Hematopoietic multipotent progenitor cell treated with erythropoietin and hydrocortisone succinate and interleukin-3 and kit ligand, for 15 days (in vitro differentiated cells): Measurements from ENCODE around the gene KLRC4.
"Not testable (repeated sequence)": the region's sequence is repeated elsewhere in the genome, so short reads cannot be mapped to it uniquely, and the experiment has no call there.

ENCODE experiments used
- DNase-seq: peaks from one replicate; pipeline ENCODE4 v3.0.0-alpha.2; 2015; ENCODE audit warnings: low spot score

The KLRC4 gene

DNA sequence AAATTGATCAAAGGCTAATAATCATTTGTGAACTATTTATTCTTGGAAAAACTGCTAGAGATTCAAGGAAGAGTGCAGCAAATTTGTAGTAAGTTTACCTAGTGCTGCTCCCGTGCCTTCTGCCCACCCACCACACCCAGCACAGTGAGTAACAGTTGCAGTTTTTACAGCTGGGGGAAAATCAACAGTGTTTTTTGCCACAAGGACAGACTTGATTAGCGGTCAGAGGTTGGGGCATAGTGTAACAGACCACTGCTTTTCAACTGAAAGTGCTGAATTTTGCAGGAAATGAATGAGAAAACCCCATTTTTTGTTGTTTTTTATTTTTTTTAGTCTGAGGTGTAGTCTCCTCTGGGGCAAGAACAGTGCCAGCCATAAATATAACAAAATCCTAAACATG lies 12.3 kb downstream of the KLRC4 start:
- no peak for DNase-seq

DNA sequence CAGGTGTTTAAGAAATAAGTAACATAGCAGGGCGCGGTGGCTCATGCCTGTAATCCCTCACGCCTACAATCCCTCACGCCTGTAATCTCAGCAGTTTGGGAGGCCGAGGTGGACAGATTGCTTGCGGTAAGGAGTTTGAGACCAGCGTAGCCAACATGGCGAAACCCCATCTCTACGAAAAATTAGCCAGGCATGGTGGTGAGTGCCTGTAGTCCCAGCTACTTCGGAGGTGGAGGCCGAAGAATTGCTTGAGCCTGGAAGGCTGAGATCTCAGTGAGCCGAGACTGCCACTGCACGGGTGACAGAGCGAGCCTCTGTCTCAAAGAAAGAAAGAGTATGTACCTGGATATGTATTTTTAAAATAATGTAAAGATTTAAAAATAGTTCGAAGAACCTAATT lies 13.4 kb downstream of the KLRC4 start:
- DNase-seq: not testable (repeated sequence)

DNA sequence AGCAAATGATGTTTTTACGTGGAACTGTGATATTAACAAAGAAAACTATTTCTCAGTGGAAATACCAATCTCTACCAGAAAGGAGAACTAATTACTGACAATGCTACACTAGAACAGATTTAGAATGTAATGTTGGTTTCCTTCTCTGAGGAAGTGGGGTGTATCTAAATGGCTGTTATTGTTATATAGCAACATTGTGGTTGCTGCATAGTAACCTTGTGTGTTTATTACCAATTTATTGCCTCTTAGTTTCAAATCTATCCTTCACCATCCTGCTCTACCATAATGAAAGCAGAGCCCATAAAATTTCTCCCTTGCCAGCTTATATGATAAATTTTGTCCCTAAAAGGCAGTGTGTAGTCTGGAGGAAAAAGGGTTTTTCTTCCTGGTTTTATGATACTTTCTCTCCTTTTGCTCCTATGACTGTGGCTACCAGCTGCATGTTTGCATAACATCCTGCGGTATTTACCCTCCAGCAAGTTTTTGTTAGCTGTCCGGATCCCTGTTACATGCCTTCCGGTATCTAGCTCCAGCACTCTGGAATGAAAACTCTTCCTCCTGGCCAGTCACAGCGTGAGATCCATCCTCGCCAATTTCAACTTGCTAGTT lies 14.1 kb downstream of the KLRC4 start:
- no peak for DNase-seq

DNA sequence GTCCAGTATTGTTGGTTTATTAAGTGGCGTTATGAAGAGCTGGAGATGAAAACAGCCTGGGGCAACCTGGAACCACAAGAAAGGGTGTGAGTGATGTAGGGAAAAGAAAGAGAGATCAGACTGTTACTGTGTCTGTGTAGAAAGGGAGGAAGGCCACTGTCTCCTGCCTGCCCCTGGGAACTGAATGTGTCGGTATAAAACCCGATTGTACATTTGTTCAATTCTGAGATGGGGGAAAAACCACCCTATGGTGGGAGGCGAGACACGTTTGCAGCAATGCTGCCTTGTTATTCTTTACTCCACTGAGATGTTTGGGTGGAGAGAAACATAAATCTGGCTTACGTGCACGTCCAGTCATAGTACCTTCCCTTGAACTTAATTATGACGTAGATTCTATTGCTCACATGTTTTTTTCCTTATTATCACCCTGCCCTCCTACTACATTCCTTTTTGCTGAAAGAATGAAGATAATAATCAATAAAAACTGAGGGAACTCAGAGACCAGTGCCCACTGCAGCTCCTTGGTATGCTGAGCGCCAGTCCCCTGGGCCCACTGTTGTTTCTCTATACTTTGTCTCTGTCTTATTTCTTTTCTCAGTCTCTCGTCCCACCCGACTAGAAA lies 14.9 kb downstream of the KLRC4 start:
- not testable (repeated sequence) for DNase-seq

DNA sequence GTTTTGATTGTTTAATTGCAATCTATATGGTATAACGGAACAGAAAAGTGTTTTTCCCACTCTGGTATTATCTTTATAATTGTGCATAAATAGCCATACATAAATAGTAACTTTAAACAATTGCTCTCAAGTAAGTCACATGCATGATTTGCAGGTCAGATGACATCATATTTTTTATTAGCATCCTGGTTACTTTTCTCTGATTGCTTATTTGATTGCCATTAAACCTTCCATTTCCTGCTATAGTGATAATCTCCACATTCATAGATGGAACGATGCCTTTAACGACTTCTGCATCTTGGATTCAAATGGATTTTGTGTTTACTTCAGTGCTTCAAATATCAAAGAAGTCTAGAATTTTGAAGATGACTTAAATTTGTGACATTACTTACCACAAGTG lies 16.3 kb downstream of the KLRC4 start:
- DNase-seq: no peak

DNA sequence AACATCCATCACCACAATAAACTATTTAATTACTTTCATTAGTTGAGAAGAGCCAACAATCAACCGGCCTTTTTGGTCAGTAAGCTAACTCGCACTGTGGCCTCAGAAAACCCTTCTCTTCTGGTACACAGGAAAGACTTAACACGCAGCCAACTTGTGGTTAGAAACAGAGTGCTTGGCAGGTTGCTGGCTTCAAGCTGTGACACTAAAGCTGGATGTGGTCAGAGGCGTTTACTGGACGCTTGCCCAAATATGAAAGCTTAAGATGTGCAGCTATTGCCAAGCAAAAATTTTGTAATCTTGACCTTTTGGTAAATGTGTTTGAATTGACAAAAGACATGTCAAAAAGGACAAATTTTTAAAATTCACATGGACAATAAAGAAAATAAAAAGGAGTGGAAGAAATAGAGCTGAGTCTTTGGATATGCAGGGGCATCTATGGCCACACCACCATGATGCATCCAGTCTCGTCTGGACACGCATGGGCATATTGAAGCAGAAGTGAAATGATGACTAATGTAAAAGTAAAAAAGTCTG lies 17.1 kb downstream of the KLRC4 start:
- no peak for DNase-seq

DNA sequence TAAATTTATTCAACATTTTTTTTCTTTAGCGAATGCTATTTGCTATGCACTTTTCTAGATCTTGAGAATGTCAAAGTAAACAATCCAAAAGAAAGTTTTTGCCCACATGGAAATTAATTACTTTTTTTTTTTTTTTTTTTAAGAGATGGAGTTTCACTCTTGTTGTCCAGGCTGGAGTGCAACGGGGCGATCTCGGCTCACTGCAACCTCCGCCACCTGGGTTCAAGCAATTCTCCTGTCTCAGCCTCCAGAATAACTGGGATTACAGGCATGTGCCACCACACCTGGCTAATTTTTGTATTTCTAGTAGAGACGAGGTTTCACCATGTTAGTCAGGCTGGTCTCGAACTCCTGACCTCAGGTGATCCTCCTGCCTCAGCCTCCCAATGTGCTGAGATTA lies 18.6 kb downstream of the KLRC4 start:
- not testable (repeated sequence) for DNase-seq

DNA sequence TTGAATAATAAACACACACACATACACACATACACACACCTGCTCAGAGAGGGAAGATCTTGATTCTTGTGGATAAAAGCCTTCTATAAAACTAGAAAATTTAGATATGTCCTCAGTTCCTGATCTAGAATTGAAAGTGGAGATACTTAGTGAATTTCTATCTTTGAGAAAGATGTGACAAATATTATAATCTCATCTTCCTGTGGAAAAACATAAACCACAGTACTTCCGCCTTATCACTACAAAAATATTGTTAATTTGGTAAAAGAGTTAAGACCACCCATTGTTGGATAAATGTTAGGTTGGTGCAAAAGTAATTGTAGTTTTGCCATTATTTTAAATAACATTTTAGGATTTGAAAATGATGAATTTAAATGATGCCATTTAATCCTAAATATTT lies 19.7 kb downstream of the KLRC4 start, which contains the start of gene KLRK1:
KLRK1 (minus strand) TSS at position 138 of the 400 bp plus-strand sequence. CDS start 1,231 bp downstream, outside the sequence.
- DNase-seq: no peak

DNA sequence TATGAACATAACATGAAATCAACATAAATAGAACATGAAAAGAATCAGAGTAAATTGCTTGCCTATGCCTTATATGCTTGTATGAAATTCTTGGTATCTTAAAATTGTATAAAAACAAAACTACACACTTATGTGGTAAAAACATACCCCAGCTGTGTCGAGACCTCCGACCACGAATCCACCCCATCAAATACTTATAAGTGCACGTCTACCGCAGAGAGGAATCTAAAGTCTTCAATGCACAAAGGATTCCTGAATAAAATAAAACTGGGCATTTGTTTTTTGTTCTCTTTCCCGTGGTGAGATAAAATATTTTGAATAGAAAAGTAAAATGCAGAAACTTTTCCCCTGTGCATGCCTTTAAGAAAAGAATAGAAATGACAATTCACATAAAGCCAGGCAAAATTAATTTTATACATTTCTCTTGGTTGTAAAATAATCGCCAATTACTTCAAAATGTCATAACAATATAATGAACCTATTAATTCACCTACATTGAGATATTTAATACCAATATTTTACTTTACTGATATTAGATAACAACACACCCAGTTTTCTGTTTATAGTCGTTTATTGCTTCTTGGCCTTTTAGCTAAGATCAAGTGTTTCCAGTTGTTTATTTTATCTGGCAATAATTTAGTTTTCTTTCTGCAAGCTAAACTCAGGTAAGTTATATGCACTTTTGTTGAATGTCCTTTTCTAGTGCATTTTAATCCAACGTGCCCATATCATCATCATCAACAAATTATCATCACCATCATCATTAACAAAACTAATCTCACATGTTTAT lies 20.7 kb downstream of the KLRC4 start:
- no peak for DNase-seq

DNA sequence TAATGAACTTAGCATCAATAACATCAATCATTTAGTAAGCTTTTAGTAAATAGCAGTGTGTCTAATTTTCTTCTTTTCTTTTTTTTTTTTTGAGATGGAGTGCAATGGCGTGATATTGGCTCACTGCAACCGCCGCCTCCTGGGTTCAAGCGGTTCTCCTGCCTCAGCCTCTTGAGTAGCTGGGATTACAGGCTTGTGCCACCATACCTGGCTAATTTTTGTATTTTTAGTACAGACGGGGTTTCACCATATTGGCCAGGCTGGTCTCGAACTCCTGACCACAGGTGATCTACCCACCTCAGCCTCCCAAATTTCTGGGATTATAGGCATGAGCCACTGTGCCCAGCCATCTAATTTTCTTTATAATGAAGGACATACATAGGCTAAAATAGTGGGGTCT lies 22.1 kb downstream of the KLRC4 start:
- DNase-seq: not testable (repeated sequence)

DNA sequence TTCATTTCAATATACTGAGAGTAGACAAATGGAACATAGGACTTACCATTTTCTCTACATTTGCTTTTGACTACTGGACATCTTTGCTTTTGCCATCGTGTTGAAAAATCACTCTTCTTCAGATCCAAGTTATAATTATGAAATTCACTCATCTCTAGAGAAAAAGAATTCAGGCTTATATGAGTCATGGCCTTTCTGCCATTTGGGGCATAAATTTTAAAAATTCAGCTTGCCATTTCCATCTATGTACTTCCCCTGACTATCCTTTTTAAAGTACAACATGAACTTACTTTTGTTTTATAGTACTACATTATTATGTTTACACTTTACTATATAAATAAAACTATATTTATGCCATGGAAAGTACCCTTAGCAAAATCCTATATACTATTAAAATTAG lies 22.7 kb downstream of the KLRC4 start:
- DNase-seq: no peak

DNA sequence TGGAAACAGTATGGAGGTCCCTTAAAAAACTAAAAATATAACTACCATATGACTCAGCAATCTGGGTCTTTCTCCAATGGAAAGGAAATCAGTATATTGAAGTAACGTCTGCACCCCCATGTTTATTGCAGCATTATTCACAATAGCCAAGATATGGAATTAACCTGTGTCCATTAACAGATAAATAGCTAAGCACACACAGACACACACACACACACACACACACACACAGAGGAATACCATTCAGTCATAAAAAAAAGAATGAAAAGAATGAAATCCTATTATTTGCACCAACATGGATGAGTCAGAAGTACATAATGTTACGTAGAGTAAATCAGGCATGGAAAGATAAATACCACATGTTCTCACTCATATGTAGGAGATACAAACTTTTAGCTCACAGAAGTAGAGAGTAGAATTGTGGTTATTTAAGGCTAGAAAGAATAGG lies 24.4 kb downstream of the KLRC4 start:
- DNase-seq: no peak

DNA sequence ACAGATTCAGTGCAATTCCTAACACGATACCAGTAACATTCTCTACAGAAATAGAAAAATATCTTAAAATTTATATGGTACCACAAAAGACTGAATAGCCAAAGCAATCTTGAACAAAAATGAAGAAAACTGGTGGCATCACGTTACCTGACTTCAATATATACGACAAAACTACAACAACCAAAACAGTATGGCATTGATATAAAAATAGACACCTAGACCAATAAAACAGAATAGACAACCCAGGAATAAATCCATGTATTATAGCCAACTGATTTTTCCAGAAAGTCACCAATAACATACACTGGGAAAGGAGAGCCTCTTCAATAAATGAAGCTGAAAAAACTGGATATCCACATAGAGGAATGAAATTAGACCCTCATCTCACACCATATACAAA lies 25.4 kb downstream of the KLRC4 start:
- no peak for DNase-seq

DNA sequence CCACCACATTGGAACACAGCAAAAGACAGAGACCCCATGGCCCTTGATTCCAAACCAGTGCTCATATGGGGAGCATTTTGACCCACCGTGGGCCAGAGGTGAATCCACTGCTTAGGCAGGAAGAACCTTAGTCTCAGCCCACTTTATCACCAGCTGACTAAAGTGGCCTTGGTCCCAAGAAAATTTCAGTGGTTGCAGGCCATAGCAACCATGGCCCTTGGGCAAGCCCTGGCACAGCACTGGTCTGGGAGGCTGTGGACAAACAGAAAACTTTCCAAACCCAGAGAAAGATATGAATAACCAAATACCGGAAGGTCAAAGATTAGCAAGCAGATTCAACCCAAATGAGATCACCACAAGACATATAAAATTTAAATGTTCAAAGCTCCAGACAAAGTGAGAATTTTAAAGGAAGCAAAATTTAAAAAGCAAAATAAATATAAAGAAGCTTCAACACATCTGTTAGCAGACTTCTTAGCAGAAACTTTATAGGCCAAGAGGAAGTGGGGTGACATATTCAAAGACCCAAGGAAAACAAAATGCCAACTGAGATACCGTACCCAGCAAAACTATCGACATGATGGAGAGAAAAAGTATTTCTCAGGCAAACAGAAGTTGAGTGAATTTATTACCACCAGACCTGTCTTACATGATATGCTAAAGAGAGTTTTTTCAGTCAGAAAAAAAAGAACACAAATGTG lies 27.5 kb downstream of the KLRC4 start:
- no peak for DNase-seq

DNA sequence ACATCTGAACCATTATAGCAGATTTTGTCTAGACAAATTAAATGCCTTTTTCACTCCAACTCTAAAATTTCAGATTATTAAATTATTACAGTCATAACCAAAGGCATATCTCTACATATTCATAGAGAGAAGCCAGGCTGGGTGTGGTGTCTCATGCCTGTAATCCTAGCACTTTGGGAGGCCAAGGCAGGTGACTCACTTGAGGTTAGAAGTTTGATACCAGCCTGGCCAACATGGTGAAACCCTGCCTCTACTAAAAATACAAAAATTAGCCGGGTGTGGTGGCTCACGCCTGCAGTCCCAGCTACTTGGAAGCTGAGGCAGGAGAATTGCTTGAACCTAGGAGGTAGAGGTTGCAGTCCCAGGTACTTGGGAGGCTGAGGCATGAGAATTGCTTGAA lies 30.8 kb downstream of the KLRC4 start:
- DNase-seq: not testable (repeated sequence)

DNA sequence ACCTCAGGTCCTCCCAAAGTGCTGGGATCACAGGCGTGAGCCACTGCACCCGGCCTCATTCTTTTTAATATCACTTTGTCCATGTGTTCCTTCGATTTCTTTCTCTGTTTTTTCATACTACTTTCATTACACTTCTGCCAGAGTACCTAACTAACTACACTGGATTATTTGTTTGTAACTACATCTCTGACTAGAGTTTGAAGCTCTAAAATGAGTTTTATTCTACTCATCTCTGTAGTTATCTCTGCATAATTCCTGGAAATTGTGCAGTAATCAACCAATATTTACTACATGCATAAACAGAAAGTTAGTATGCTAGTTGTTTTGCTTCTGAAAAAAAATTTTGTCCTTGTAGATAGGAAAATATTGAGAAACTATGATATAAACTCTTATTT lies 34.9 kb downstream of the KLRC4 start:
- no peak for DNase-seq

DNA sequence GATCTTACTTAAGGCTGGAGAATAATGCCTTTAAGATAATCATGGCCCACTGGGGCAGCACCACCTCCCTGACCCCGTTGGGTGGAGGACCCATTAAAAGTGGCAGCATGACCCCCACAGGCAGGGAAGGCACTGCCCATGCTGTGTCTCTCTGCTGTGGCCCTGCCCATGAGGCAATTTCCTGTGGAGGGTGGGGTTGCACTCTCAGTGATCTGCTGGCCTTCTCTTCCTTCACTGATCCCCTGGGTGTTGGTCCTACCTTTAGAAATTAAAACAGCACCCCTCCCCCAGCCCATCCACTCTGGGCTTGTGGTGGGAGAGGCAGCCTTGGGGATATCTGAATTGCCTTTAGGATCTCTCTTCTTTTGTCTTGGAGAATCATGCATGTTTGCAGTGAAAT lies 37.0 kb downstream of the KLRC4 start:
- DNase-seq: no peak

DNA sequence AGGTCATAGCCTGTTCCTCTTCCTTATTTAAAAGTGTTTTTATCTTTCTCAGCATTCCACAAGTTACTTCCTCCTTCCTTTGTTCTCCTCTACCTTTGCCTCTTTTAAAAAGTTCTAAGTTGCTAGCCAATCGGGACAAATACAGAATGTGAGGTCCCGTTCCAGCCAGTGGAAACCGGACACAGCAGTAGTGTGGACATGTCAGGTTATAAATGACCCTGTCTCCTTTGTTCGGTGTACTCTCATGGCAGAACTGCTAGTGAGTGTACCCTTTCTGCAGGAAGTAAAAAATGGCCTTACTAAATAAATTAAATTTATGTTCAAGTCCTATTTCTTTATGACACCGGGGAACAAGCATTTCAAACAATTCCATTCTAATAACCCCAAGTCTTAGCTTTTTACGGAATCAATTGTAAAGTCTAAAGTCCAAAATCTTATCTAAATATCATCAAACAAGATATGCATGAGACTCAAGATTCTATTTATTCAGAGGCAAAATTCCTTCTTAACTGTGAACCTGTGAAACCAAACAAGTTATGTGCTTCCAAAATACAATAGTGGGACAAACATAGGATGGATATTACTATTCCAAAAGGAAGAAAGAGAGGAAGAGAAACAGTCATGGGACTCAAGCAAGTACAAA lies 37.5 kb downstream of the KLRC4 start:
- DNase-seq: not testable (repeated sequence)

DNA sequence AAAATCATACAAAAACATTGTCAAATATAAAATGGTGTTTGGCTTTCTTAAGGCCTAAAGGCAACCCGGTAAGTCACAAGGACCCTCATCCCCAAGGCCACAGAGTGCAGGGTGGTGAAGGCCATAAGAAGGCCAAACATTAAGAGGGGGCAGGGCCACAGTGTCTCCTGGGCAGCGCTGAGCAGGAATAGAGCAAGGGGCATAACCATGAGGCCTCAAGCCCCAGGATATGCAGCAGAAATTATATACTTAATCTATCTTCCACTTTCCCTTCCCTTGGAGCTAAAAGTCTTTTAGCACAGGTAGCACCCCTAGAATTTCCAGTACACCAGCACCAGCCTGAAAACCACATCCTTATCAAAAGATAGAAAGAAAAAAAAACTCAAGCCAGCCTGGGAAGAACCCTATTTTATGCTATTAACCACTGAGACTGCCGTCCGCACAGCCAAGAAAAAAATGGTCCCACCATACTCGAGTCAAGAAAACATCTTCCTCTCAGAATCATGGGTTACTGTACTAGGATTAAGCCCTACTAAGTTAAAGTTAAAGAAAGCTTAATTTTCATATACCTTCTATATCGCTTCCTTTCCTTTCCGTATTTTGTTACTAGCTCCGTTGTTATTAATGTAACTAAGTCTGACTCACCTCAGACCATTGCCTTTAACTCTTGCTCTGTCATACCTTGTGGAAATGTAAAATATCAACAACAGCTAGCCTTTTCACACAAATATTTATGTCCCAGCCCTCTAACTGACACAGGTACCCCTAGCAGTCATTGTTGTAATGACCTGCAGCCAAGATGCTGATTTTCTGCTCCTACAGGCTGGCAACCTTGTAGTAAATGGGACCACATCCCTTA lies 39.8 kb downstream of the KLRC4 start:
- DNase-seq: no peak

DNA sequence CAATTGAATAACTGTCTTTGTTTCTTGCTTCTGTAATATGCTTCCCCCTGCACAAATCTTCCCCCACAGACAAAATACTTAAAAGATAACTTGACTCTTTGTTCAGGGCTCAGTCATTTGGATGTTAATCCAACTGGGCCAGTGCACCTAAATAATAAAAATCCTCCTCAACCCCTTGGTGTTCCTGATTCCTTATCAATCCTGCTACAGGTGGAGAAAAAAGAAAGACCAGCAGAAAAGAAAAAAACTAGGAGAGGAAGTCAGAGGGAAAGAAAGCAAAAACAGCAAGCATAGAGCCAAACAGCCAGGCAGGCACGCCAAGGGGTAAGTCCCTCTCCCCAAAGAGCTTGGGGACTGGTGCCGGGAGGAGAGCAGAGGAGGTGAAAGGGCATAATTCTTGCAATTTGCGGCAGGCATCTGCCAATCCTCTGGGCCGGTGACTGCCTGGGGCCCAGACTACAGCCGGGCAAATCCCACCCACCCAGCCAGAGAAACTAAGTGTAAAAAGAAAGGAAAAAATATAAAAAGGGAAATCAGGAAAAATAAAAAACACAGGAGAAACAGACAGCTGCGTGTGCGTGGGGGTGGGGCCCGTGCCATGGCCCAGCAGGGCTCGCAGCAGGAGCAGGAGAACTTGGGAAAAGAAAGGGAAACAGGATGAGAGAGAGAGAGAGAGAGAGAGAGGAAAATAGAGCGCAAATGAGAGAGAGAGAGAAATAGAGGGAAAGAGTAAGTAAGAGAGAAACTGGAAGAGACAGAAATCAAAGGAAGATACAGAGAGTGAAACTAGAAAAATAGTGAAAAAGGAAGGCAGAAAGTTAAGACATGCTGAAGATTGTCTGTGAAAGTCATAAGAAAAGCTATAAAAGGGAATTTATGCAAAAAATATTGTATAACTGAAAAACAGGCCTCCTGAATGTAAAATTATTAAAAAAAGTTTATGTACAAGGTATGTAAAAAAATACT lies 41.1 kb downstream of the KLRC4 start:
- no peak for DNase-seq
